OCI-LY3 (cell line): ENCODE measurements around the gene BBS1.

ENCODE experiments used
- EZH2phosphoT487 ChIP-seq: fragments of 200-600 bp; shearing (Covaris generic); IDR thresholded peaks from 2 replicates; pipeline ENCODE4 v1.6.1; 2018; ENCODE audit warnings: antibody characterized with exemption, mixed run types, low read depth
- TF ChIP-seq, protein P1 (sequence below): fragments of 200-600, 300-600 bp; sonication (generic); IDR thresholded peaks from 2 replicates; pipeline ENCODE4 v1.5.1; 2014; ENCODE audit warnings: antibody characterized with exemption, low read length, low read depth

DNA sequence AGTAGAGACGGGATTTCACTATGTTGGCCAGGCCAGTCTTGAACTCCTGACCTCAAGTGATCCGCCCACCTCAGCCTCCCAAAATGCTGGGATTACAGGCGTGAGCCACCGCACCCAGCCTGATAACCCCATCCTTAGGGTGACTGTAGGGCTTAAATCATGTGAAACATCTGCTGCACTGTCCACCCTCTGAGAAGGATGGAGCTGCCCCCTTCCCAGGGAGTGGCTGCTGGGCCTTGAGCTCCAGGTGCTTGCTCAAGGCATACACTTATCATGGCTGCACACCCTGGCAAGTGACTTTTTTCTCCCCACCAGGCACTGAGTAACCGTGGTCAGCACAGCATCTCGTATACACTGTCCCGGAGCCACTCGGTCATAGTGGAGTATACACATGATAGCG lies 38.4 kb upstream of the BBS1 start:
- TF ChIP-seq, protein P1, sequence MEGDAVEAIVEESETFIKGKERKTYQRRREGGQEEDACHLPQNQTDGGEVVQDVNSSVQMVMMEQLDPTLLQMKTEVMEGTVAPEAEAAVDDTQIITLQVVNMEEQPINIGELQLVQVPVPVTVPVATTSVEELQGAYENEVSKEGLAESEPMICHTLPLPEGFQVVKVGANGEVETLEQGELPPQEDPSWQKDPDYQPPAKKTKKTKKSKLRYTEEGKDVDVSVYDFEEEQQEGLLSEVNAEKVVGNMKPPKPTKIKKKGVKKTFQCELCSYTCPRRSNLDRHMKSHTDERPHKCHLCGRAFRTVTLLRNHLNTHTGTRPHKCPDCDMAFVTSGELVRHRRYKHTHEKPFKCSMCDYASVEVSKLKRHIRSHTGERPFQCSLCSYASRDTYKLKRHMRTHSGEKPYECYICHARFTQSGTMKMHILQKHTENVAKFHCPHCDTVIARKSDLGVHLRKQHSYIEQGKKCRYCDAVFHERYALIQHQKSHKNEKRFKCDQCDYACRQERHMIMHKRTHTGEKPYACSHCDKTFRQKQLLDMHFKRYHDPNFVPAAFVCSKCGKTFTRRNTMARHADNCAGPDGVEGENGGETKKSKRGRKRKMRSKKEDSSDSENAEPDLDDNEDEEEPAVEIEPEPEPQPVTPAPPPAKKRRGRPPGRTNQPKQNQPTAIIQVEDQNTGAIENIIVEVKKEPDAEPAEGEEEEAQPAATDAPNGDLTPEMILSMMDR = no peak
- TF ChIP-seq EZH2phosphoT487 = no peak
